AG04450 (cell line): ENCODE measurements around the gene CAMK2B. TPM values are rescaled to one million over a fixed set of nuclear protein-coding genes. Genes with fewer than 3 reads are reported as not detected.

Source experiments
- CTCF ChIA-PET: fragments of 300-600, 350-600 bp; formaldehyde crosslinking; extraction: SDS; loops from one replicate; lab custom pipeline; 2022; ENCODE audit warnings: antibody characterized with exemption, inconsistent platforms; lab: Charles Lee
- POLR2A ChIA-PET: fragments of 350-600 bp; formaldehyde crosslinking; extraction: SDS; loops from one replicate; lab custom pipeline; 2021; ENCODE audit warnings: antibody characterized with exemption, inconsistent platforms; lab: Yijun Ruan, JAX
- DNase-seq: peaks from one replicate; pipeline ENCODE4 v3.0.0-alpha.2; 2011; ENCODE audit warnings: low read depth, low spot score
- H3K27ac ChIP-seq: one replicate; pipeline ENCODE4 v1.5.1; 2012; ENCODE audit warnings: low read depth, low read length, control low read depth
- H3K27me3 ChIP-seq: one replicate; pipeline ENCODE4 v1.6.0; 2012; ENCODE audit warnings: low read length; ENCODE audit not compliant: control insufficient read depth, insufficient read depth
- H3K4me3 ChIP-seq: 2 replicates; pipeline ENCODE4 v1.5.1; 2011; ENCODE audit warnings: mild to moderate bottlenecking, low read depth, low read length, control low read depth
- H3K9me3 ChIP-seq: 2 replicates; pipeline ENCODE4 v1.5.1; 2012; ENCODE audit warnings: low read length; ENCODE audit not compliant: control insufficient read depth, insufficient read depth
- CTCF ChIP-seq: IDR thresholded peaks from 2 replicates; pipeline ENCODE4 v1.5.1; 2011; ENCODE audit warnings: low read depth, low read length, control low read depth, inconsistent platforms
- polyA plus RNA-seq: library from polyadenylated mRNA; depleted of rRNA; stranded (reverse); fragments of >200 nt; gene quantifications from 2 replicates; pipeline ENCODE4 v1.2.3, GENCODE V29; 2011

The CAMK2B gene
- polyA plus RNA-seq, 1 experiment = not detected

GRCh38 chr7:44219371-44220045 lies 105.9 kb downstream of the CAMK2B start:
- peaks cover 20% of the 10 kb centered on the region for H3K9me3 ChIP-seq
- no peak overlapping the region for H3K4me3 ChIP-seq
- ChIA-PET POLR2A (no interaction called here), CTCF (interaction anchor here (0.7 to 1.0 kb wide), 3 partner anchors 133 to 346 kb away, joined by 3 to 6 read pairs (median 4); no protein-coding TSS in a partner anchor)
- peaks cover 15% of the 10 kb centered on the region for H3K27me3 ChIP-seq
- no peak for TF ChIP-seq CTCF
- no peak overlapping the region for H3K27ac ChIP-seq
- DNase-seq = no peak

- H3K27ac ChIP-seq = no peak overlapping the region
- H3K4me3 ChIP-seq = no peak overlapping the region
- ChIA-PET CTCF (interaction anchor here (0.7 to 1.0 kb wide), 3 partner anchors 134 to 347 kb away, joined by 3 to 6 read pairs (median 4); no protein-coding TSS in a partner anchor), POLR2A (no interaction called here)
- H3K9me3 ChIP-seq = peaks cover 20% of the 10 kb centered on the region
- DNase-seq = no peak
- TF ChIP-seq CTCF = peak; percentile 26; the same call in 1 of the 2 replicates
- peaks cover 8% of the 10 kb centered on the region for H3K27me3 ChIP-seq
Observed at GRCh38 chr7:44218418-44219201, 106.8 kb downstream of the CAMK2B start.

- no peak overlapping the region for H3K27ac ChIP-seq
- H3K27me3 ChIP-seq = peaks cover 2% of the 10 kb centered on the region
- no peak for DNase-seq
- H3K9me3 ChIP-seq = peaks cover 20% of the 10 kb centered on the region
- TF ChIP-seq CTCF = no peak
- ChIA-PET CTCF (no interaction called here), POLR2A (no interaction called here)
- H3K4me3 ChIP-seq = no peak overlapping the region
Observed at GRCh38 chr7:44217852-44218402, 107.5 kb downstream of the CAMK2B start.

- no peak for TF ChIP-seq CTCF
- ChIA-PET CTCF (no interaction called here), POLR2A (no interaction called here)
- peaks cover 20% of the 10 kb centered on the region for H3K9me3 ChIP-seq
- DNase-seq = no peak
- H3K27me3 ChIP-seq = no peaks in the 10 kb centered on the region
- no peak overlapping the region for H3K4me3 ChIP-seq
- H3K27ac ChIP-seq = no peak overlapping the region
Observed at GRCh38 chr7:44217223-44217714, 108.1 kb downstream of the CAMK2B start.
